Midbrain (tissue), 1 donor: ENCODE measurements around the gene ZNF774.
A peak's percentile ranks its signal among the peaks of the same experiment; 100 is the strongest.
"Not testable (repeated sequence)": the region's sequence is repeated elsewhere in the genome, so short reads cannot be mapped to it uniquely, and the experiment has no call there.

Experiments used
- DNase-seq: peaks from one replicate; lab custom pipeline; 2025; lab: John Stamatoyannopoulos, UW

ZNF774 gene

DNA sequence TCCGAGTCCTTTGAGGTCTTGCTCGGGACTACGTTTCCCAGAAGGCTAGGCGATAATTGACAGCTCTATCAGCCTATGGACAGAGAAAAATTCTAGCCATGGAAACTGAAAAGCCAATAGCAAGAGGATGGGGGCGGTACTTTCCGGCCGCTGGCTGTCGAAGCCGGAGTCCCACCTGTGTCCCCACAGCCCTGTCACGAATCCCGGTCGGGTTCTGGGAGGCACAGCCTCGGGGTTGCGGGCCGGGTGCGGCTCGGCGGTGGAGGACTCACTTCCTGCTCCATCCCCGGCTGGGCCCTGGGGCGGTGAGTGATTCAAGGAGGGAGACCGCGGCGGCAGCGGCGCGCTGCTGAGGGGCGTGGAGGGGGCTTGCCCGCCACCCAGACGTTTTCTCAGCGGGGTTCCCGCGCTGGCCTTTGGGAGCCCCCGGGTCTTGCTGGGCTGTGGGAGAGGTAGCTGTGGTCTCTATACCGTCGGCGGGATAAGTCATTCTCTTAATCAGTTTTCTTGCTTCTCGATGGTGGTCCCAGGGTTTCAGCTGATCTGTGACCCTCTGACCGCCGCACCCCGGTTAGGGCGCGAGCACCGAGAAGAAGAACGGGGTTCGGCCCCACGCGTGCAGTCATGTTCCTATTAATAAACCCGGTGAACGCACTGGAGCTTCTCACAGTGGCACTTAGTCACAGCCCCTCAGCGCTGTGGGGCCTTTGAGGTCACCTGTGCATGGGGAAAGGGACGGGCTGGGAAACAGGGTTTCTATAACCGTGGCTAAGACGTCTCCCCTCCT is at the start of gene ZNF774:
Gene ZNF774 (plus strand): TSS at position 178 of the 787 bp plus-strand sequence. CDS start 2,377 bp downstream, outside the sequence.
- DNase-seq, result peak; percentile 98

DNA sequence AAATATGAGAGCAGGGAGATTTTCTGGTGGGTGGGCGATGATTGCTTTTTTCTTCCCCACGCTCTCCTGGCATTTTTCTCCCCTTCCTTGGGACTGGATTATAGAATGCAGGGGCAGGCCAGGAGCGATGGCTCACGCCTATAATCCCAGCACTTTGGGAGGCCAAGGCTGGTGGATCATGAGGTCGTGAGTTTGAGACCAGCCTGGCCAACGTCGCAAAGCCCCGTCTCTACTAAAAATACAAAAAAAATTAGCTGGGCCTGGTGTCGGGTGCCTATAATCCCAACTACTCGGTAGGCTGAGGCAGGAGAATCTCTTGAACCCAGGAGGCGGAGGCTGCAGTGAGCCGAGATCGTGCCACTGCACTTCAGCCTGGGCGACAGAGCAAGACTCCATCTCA is 46.7 kb upstream of the ZNF774 start:
- not testable (repeated sequence) for DNase-seq

DNA sequence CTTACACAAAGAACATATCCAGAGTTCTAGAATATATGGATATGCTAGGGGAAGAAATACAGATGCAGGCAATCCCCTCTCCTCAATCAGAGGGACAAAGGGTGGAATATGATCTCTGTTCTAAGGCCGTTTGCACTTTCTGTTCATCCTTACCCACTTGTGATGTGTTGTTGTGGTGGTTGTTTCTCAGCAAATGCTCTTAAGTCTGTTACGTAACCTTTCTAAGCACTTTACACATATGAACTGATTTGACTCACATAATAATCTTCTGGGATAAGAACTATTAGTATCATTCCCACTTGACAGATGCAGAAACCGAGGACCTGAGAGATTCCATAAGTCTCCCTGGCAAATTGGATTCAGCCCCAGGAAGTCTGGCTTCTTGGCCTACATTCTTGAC is 46.2 kb upstream of the ZNF774 start:
- DNase-seq, result no peak

DNA sequence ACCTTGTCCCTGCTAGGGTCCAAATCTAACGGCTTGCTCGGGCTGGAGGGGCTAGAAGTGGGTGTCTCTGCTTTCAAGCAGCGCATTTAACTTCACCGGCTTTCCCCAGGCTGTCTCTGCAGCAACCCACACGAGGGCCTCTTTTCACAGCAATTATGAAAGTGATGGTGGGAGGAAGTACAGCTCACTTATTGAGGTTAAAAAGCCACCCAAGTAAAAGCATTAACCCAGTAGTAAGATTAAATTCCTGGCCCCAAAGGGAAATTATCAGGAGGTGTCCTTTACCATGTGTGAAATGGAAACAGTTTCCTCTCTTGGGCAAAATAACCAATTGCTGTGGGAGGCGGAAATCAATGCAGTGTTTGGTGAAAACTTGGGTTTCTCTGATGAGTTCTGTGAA is 45.5 kb upstream of the ZNF774 start:
- DNase-seq, result no peak

DNA sequence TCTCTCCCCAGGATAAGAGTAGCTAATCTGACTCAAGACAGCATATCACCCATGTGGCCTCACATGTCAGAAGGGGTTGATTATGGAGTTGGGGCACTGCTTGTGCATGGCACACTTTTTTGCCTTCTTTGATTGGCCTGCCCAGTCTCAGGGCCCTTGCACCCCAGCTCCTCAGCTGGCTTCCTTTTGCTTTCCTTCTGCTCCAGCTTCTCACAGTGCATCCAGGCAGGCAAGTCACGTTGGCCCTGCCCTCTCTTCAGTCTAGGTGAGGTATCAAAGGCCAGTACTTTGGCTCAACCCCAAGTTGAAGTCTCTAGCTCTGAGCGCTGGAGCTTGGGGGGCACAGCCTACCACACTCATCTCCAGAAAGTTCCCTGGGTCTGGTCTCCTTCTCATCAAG is 44.4 kb upstream of the ZNF774 start:
- no peak for DNase-seq

GRCh38 chr15:90309020-90309419 is 43.1 kb upstream of the ZNF774 start:
- DNase-seq, result no peak

DNA sequence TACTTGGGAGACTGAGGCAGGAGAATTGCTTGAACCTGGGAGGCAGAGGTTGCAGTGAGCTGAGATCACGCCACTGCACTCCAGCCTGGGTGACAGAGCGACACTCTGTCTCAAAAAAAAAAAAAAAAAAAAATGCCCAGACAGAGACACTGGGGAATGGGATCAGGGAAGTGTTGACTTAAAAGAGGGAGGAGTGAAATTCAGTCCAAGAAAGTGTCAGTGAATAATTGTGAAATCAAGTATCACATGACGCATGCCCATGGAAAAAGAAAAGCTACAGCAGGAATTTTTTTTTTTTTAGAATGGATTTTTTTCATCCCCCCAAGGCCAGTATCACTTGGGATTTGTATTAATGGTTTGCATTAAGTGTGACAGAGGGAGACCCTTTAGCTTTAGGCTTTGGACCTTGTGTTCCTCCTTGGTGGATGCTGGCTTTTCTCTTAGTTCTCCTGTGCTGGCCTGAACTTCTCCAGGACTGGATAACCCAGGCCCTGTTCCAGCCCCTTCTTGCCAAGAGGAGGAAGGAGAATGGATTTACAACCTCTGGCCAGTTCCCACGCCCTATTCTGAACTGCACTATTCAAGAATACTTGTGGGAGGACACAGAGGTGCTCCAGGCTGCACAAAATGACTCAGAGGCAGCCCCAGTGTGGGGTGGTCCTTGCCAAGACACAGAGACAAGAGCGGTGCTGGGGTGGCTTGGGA is 36.7 kb upstream of the ZNF774 start:
- DNase-seq, result peak; percentile 55

GRCh38 chr15:90316139-90316538 is 35.9 kb upstream of the ZNF774 start:
- no peak for DNase-seq

DNA sequence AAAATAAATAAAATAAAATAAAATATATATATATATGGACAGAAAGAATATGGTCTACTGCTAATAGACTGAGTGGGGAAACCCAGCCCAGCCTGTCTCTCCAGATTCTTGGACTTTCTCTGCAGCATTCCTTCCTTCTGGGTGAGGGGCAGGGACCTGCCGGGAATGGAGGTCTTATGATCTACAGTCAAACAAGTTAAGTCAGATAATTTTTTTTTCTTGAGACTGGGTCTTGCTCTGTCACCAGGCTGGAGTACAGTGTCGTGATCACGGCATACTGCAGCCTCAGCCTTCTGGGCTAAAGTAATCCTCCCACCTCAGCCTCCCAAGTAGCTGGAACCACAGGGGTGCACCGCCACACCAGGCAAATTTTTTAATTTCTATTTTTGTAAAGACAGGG is 33.5 kb upstream of the ZNF774 start:
- DNase-seq, result no peak

DNA sequence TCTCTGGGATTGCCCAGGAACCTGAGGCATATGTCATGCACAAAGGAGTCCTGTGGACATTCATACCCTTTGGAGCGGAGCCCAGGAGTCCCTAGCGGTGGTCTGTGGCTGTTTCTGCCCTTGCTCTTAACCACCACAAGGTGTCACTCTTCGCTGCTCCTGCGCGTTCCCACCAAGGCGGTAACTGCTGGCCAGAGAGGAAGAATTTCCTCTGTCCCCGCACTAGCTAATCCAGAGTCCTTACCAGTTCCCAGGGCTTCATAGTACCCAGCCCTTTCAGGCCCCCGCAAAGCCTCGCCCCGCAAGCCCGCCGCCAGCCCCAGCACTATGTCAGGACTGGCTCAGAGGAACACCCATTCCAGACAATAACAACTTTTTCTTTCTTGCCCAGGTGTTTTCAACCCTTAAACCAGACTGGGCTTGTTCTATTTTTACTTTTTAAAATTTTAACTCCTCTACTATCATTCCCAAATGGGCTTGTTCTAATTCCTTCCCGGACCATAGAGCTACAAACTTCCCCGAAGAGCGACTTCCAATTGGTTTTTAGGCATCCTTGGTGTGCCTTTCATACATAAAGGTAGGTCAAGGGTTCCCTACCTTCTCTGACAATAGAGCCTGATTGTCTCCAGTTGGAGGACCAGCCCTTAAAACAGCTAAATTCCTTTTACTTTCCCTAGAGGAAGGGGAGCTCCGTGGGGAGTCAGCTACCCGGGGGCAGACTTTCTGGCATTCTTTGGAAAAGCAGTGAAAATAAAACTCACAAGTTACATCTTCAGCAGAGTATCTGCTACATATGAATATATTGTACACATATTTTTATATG is 31.8 kb upstream of the ZNF774 start:
- DNase-seq, result peak; percentile 85

DNA sequence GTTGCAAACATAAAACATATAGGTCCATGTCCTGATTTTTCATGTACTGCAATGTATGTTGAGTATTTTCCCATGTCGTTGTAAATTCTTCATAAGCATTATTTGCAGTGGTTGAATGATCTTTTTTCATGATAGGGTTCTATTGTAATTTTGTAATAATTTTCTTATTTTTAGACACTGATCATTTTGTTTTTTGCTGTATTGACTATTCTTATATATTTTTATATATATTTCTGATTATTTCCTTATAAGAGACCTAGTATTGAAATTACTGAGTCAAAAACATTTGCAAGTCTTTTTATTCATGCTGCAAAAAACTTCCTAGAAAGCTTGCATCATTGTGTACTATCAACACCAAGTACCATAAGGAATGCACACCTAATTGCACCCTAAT is 31.2 kb upstream of the ZNF774 start:
- DNase-seq, result no peak

DNA sequence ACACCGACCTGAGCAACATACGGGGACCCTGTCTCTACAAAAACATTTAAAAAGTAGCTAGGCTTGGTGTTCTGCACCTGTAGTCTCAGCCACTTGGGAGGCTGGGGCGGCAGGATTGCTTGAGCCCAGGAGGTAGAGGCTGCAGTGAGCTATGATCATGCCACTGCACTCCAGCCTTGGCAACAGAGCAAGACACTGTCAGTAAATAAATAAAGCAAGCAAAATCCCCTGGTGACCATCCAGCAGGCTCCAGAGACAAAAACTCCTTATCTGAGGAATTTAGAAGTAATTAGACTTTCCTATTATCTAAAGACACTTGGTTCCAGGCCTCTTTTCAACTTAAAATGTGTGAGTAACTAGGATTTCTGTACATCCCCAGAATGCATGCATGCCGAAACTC is 29.5 kb upstream of the ZNF774 start:
- no peak for DNase-seq

- no peak for DNase-seq
These were observed 26.4 kb upstream of the ZNF774 start for GRCh38 chr15:90325726-90326125.

DNA sequence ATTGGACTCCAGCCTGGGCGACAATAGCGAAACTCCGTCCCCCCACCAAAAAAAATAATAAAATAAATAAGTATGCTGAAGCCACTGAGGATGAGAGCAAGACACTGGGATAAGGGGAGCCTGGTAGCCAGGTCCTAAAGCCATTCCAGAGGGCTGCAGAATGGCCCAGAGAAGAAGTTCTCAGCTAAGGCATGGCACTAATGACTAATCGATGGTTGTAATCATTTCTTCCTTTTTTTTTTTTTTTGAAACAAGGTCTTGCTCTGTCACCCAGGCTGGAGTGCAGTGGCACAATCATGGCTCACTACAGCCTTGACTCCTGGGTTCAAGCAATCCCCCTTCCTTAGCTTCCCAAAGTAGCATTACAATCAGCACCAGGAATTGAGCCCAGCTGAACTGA is 25.6 kb upstream of the ZNF774 start:
- DNase-seq, result no peak

- DNase-seq, result no peak
These were observed 24.8 kb upstream of the ZNF774 start for GRCh38 chr15:90327311-90327710.

GRCh38 chr15:90334304-90334731 is 17.8 kb upstream of the ZNF774 start:
- no peak for DNase-seq

DNA sequence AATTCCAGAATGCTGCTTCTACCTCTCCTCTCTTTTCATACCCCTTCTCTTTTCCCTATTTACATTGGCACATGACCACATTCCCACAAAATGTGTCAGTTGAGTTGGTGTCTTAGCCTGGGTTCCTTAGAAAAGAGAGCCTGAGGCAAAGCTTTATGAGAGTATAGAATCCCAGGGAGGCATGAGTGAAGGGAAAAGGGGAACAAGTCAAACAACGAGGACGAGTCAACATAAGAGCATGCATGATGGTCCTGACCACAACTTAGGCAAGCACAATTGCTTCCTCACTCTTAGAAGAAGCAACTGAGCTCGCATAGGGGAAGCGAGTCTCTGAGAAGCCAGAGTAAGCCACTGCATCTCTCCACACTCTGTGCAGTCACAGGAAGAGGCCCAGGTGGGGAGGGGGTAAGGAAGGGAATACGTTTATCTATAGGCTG is 15.4 kb upstream of the ZNF774 start:
- peak; percentile 8 for DNase-seq

DNA sequence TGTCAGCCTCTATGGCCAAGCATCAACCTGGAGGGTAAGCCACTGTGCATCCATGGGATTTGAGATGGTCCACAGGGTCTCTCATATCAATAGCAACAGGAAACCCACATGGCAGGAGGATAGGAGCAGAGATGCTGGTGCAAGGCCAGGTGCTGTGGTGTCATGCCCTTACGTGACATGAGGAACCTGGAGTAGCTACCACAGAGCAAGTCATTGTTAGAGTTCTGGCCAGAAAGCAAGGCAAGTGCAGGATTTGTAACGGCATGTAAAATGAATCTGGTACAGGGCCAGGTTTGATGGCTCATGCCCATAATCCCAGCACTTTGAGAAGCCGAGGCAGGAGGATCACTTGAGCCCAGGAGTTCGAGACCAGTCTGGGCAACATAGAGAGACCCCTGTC is 14.8 kb upstream of the ZNF774 start:
- no peak for DNase-seq

DNA sequence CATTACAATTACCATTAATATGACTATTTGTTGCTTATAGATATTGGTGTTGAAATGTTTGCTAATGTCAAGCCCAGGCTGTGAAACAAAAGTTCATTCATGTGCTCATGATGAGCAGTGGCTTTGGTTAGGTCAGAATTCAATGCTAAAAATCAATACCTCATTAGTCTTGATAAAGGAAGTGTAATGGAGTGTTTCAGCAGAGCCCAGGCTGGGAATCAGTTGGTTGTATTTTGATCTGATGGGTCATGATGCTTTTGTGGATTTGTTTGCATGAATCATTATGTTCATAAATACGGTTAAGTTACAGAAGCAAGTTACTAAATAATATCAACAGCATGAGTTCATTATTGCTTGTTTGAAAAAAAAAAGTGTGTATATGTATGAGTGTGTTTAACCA is 13.6 kb upstream of the ZNF774 start:
- no peak for DNase-seq

- DNase-seq, result no peak
These were observed 11.7 kb upstream of the ZNF774 start for GRCh38 chr15:90340345-90340744.

GRCh38 chr15:90343302-90343790 is 8.7 kb upstream of the ZNF774 start:
- no peak for DNase-seq

DNA sequence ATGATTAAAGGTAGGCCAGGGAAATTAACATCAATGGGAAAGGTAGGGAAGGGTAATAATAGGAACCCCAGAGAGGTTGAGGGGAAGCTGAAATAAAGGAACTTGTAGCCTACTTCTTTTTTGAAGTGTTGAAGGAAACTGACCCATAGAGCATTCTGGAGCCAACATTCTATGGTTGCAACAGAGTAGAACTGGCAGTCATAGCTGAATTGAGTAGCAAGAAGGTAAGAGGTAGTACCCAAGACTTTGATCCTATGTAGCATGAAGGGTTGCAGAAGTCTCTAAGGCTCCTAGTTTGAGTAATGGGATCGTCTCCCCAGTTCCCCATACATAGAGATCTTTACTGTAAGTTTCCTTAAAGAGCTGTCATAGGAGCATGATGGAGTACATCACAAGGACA is 7.4 kb upstream of the ZNF774 start:
- no peak for DNase-seq
